ENCODE measurements around the gene SHROOM3. TPM values are rescaled to one million over a fixed set of nuclear protein-coding genes. Genes with fewer than 3 reads are reported as not detected.
A peak's percentile ranks its signal among the peaks of the same experiment; 100 is the strongest.

Gene SHROOM3
- total RNA-seq, 1 experiment from 2014 or later: 27.6 TPM

GRCh38 chr4:76722838-76723237 is 287.8 kb downstream of the SHROOM3 start:
- no peak for TF ChIP-seq CTCF (conservative IDR thresholded peaks at IDR 0.05)
- H3K79me2 ChIP-seq (ENCODE audit: insufficient read depth, low read length): peaks cover 5% of the 10 kb centered on the region; the same call in 1 of the 2 replicates

More at GRCh38 chr4:76722838-76723237, 287.8 kb downstream of the SHROOM3 start:
- Mint-ChIP-seq H3K36me3 (ENCODE audit: insufficient read depth in 1 of 3, low read depth in 3 of 3) (peaks cover 5 to 12% (median 7%) of the 10 kb centered on the region in 3 experiments; a peak in 6 of 7 replicates), H3K4me3 (no peak overlapping the region), H3K27me3 (ENCODE audit: low read depth) (no peaks in the 10 kb centered on the region), H3K27ac (peak overlapping the region in 2 of 3 experiments; percentile 49 to 62; a peak in 4 of 7 replicates), H3K9me3 (no peaks in the 10 kb centered on the region), H3K4me1 (peaks cover 50 to 54% of the 10 kb centered on the region in 2 experiments)
- H2BK20ac ChIP-seq (ENCODE audit: low read depth, low read length, poor library complexity, severe bottlenecking): no peak overlapping the region
- no peak overlapping the region for H2AK5ac ChIP-seq (ENCODE audit: insufficient read length, low read length)
- DNase-seq: no peak
- H2BK120ac ChIP-seq (ENCODE audit: low read depth, low read length, poor library complexity, severe bottlenecking): no peak overlapping the region
- H3K4ac ChIP-seq (ENCODE audit: low read depth, low read length): no peak overlapping the region
- H3K79me1 ChIP-seq (ENCODE audit: insufficient read depth, low read depth, low read length, poor library complexity, severe bottlenecking): peaks cover 5% of the 10 kb centered on the region
- H3K4me2 ChIP-seq (ENCODE audit: insufficient read depth, insufficient read length, low read length): no peak overlapping the region
- H3K23me2 ChIP-seq (ENCODE audit: insufficient read length, low read depth, low read length, poor library complexity, severe bottlenecking): no peaks in the 10 kb centered on the region
- no peak overlapping the region for H4K8ac ChIP-seq (replicated peaks; ENCODE audit: insufficient read length, low read depth, low read length)
- H3K4me1 ChIP-seq (ENCODE audit: insufficient read depth, low read length): peaks cover 11% of the 10 kb centered on the region; the same call in 1 of the 2 replicates
- H2BK12ac ChIP-seq (ENCODE audit: insufficient read length, low read depth, low read length): no peak overlapping the region
- no peak overlapping the region for H2BK5ac ChIP-seq (ENCODE audit: insufficient read length, low read length)
- H2BK15ac ChIP-seq (ENCODE audit: low read depth, low read length): no peak overlapping the region
- H3K27me3 ChIP-seq (ENCODE audit: insufficient read depth, low read length): no peaks in the 10 kb centered on the region
- no peak overlapping the region for H4K91ac ChIP-seq (ENCODE audit: insufficient read length, low read depth, low read length)
- H3T11ph ChIP-seq (ENCODE audit: low read length): no peak overlapping the region
- no peak overlapping the region for H2AFZ ChIP-seq (ENCODE audit: low read length)
- H3K23ac ChIP-seq (ENCODE audit: insufficient read length, low read depth, low read length): no peak overlapping the region
- H3K14ac ChIP-seq (ENCODE audit: insufficient read depth, low read length): no peak overlapping the region
- H3K27ac ChIP-seq (ENCODE audit: insufficient read length, low read depth, low read length): no peak overlapping the region
- no CpG with 5 or more reads among the region's 4 CpGs for WGBS (ENCODE audit: extremely low coverage, insufficient read length, low lambda C conversion rate)
- H3K18ac ChIP-seq (ENCODE audit: insufficient read length, low read depth, low read length): no peak overlapping the region
- no peaks in the 10 kb centered on the region for H4K20me1 ChIP-seq (ENCODE audit: control insufficient read depth, insufficient read depth, insufficient read length)
- H3K56ac ChIP-seq (ENCODE audit: insufficient read length, low read depth, low read length): no peak overlapping the region
- H3K9me3 ChIP-seq (ENCODE audit: control insufficient read depth, low read depth, low read length): no peaks in the 10 kb centered on the region
- H4K5ac ChIP-seq (ENCODE audit: insufficient read length, low read depth, low read length): no peak overlapping the region
- no peak overlapping the region for H3K9ac ChIP-seq (ENCODE audit: extremely low read depth, insufficient read length, low read length)
